HG03575 (cell line): ENCODE results near the gene SEC16B.

Experiments
- ATAC-seq: cut with Tn5 transposase; IDR thresholded peaks from one replicate; pipeline ENCODE4 v1.9.1; 2021; ENCODE audit not compliant: unreplicated experiment, insufficient number of reproducible peaks, low FRiP score; ENCODE audit errors: extremely low read depth

SEC16B gene

GRCh38 chr1:177948336-177948972 lies 21.4 kb downstream of the SEC16B start:
- no peak for ATAC-seq

GRCh38 chr1:177947623-177948022 lies 22.2 kb downstream of the SEC16B start:
- ATAC-seq = no peak

- ATAC-seq = no peak
Measured at GRCh38 chr1:177945943-177946650, 23.8 kb downstream of the SEC16B start.

GRCh38 chr1:177944016-177944949 lies 25.6 kb downstream of the SEC16B start:
- no peak for ATAC-seq

- no peak for ATAC-seq
Measured at GRCh38 chr1:177941976-177942375, 27.9 kb downstream of the SEC16B start.

GRCh38 chr1:177940682-177941081 lies 29.2 kb downstream of the SEC16B start:
- ATAC-seq = no peak

- no peak for ATAC-seq
Measured at GRCh38 chr1:177937931-177938330, 31.9 kb downstream of the SEC16B start.

- ATAC-seq = no peak
Measured at GRCh38 chr1:177937174-177937770, 32.6 kb downstream of the SEC16B start.

- ATAC-seq = no peak
Measured at GRCh38 chr1:177935638-177936415, 34.0 kb downstream of the SEC16B start.

- no peak for ATAC-seq
Measured at GRCh38 chr1:177934927-177935326, 34.9 kb downstream of the SEC16B start.

- no peak for ATAC-seq
Measured at GRCh38 chr1:177934461-177934860, 35.4 kb downstream of the SEC16B start.

GRCh38 chr1:177933881-177934280 lies 36.0 kb downstream of the SEC16B start:
- ATAC-seq = no peak

- ATAC-seq = no peak
Measured at GRCh38 chr1:177932123-177932522, 37.7 kb downstream of the SEC16B start.

- no peak for ATAC-seq
Measured at GRCh38 chr1:177928952-177929351, 40.9 kb downstream of the SEC16B start.

- no peak for ATAC-seq
Measured at GRCh38 chr1:177928194-177928593, 41.7 kb downstream of the SEC16B start.

GRCh38 chr1:177927021-177927596 lies 42.7 kb downstream of the SEC16B start:
- no peak for ATAC-seq

- no peak for ATAC-seq
Measured at GRCh38 chr1:177926201-177926600, 43.7 kb downstream of the SEC16B start.

- no peak for ATAC-seq
Measured at GRCh38 chr1:177925006-177925405, 44.9 kb downstream of the SEC16B start.
